HG03354 (cell line): Measurements from ENCODE around the gene RECK.
"Not testable (repeated sequence)": the region's sequence is repeated elsewhere in the genome, so short reads cannot be mapped to it uniquely, and the experiment has no call there.

Source experiments
- ATAC-seq: cut with Tn5 transposase; IDR thresholded peaks from one replicate; pipeline ENCODE4 v1.9.1; 2021; ENCODE audit warnings: mild to moderate bottlenecking; ENCODE audit not compliant: unreplicated experiment, poor library complexity, severe bottlenecking

RECK gene

DNA sequence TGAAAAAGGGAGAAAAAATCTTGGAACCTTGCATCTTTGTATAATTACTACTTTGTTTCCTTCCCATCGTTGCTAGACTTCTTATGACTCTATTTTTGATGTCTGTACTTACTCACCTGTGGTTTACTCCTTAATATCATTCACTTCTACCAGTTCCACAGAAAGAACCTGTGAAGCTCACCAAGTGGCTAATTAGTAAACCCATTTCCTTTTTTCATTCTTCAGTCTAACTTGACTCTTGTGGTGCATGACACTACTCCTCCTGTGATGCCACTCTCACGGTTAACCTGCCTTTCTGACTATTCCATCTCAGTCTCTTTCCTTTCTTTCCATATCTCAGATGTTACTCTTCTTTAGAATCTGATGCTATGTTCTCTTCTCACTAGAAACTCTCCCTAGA is 14.6 kb downstream of the RECK start:
- ATAC-seq, result peak; percentile 62

- no peak for ATAC-seq
Observed at GRCh38 chr9:36053971-36054370, 17.3 kb downstream of the RECK start.

GRCh38 chr9:36056896-36057295 is 20.2 kb downstream of the RECK start:
- ATAC-seq, result no peak

DNA sequence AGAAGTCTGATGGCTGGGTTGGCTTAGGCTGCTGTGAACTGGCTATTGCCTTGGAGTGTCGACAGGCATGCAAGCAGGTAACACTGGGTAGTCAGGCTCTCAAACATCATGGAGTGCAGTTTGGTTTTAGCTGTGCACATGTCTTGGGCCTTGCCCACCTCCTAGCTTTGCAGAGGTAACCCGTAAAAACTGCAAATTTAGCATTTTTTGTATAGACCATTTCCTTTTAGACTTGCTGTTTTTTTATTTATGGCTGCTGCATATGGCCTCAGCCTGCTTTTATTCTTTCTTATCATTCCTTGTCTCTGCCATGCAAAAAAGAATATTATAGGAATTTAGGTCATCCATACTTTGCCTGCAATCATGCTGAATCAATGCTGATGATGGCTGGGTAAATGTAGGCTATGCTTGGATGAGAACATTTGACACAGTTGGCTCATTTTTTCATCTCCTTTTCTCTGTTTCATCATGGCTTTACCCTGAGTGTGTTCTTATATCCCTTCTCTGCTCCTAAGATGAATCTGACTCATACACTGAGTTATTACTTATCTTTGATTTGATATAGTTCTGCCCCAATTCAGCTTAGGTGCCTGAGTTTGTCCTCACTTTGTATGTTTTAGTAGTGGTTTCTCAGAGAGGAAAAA is 27.2 kb downstream of the RECK start:
- ATAC-seq, result no peak

GRCh38 chr9:36064448-36065037 is 27.8 kb downstream of the RECK start:
- ATAC-seq, result no peak

GRCh38 chr9:36074055-36074454 is 37.3 kb downstream of the RECK start:
- ATAC-seq, result no peak

DNA sequence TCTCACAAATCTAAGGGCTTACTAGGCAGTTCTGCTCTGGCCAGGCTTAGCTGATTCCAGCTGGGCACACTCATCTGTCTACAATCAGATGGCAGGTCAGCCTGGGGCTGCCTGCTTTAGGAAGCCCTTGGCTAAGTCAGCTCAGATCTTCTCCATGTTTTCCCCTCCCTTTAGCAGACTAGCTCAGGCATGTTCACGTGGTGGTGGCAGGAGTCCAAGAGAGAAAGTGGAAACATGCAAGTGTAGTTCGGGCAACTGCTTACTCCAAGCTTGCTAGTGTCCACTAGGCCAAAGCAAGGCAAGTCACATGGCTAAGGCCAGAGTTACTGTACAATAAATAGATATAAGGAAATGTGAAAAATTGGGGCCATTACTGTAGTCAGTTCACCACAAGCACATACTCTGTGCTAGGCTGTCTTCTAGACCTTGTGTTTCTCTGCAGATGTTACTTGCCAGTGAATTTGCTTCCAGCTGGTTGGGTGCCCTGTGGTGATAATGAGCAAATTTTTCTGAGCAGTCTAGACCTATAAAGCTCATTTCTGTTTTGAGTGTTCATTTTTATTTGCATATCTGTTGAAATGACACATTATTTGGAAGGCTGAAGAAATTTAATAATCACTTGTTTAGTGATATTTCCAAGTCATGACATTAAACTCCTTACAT is 38.3 kb downstream of the RECK start:
- no peak for ATAC-seq

DNA sequence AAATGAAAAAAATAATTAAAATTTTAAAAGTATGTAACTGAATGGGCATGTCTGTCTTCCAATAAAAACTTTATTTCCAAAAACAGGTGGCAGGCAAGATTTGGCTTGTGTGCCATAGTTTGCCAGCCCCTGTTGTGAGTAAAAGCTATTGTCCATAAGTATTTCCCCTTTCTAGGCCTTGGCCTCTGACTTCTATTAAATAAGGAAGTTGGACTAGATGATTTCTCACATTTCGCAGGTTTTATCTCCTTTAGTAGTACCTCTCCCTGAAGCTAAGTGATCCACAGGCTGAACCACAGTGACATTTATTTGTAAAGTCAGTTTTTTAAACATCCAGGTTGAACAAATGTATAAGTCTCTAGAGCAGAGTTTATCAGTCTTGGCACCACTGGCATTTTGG is 41.3 kb downstream of the RECK start:
- no peak for ATAC-seq

DNA sequence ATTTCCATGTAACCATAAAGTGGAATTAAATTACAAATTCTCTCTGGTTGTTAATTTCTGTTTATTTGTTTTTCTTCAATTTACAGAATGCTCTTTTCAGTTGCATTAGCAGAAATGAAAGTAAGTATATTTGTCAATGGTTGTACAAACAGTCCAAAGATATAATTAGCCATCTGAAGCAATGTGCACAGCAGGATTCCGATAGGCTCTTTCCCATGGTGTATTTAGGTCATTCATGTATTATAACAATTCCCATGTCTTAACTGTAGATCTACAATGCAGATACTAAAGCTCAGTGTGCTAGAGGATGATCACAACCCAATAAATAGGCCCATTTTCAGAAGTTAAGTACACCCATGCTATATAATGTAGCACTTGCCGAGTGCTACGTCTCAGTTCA is 43.8 kb downstream of the RECK start:
- ATAC-seq, result no peak

DNA sequence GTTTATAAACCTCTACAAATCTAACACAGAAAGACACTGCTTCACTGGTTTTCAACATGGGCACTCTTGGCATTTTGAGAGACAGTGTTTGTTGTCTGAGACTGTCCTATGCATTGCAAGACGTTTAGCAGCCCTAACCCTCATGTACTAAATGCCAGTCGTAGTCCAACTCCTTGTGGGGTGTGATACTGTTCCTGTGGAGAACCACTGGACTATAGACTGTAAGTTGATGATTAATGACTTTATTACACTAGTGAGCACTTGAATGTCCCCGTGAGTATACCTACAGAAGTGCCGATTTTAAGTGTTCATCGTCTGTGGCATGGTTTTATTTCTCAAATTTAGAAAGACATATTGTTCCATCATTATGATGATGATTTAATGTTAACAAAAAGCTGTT is 46.2 kb downstream of the RECK start:
- ATAC-seq, result no peak

DNA sequence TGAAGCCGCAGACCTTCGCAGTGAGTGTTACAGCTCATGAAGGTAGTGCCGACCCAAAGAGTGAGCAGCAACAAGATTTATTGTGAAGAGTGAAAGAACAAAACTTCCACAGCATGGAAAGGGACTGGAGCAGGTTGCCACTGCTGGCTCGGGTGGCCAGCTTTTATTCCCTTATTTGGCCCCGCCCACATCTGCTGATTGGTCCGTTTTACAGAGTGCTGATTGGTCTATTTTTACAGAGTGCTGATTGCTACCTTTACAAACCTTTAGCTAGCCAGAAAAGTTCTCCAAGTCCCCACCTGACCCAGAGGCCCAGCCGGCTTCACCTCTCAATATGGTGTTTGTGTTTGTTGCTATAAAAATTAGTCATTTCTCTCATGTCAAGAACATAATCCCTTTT is 49.7 kb downstream of the RECK start:
- ATAC-seq, result no peak

DNA sequence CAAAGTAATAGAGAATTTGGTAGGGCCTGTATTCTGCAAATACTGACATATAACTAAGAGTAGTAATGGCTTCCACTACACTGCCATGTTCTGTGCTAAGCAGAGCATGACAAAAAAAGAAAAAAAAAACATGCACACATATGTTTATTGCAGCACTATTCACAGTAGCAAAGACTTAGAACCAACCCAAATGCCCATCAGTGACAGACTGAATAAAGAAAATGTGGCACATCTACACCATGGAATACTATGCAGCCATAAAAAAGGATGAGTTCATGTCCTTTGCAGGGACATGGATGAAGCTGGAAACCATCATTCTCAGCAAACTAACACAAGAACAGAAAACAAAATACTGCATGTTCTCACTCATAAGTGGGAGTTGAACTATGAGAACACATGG is 50.3 kb downstream of the RECK start:
- ATAC-seq, result not testable (repeated sequence)

GRCh38 chr9:36088020-36088419 is 51.3 kb downstream of the RECK start:
- ATAC-seq, result no peak

DNA sequence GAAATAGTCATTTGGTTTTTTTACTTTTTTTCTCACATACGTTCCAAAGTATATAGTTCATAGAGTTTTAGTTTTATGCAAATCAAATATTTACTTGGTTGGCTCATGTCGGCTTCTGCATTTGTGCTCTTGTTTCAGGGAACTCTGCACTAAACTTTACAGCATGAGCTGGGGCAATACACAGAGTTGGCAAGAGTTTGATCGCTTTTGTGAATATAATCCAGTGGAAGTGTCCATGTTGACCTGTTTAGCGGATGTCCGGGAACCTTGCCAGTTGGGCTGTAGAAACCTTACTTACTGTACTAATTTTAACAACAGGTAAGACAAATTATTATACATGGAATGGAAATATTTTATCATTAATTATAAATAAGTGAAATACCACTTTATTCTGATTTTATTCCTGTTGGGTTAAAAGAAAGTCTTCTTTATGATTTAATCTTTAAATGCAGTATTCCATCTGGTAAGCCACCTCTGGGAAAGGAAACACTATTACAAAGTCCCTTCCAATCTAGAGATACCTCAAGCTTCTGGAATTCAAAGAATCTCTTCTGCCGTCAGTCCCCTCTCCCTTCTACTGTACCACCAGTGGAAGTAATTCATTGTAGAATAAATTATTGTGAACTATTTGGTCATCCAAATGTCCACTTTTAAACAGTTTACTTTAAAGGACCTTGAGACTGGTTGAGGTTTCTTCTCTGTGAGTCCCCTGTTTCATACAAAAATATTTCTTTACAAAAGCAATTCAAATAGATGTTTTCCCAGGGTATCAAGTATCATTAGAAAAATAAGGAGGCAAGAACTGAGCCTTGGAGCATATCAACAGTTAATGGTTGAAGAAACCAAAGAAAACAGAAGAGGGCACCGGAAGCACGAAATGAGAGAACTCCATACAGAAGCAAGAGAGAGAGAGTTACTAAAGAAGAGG is 54.6 kb downstream of the RECK start:
- ATAC-seq, result no peak

DNA sequence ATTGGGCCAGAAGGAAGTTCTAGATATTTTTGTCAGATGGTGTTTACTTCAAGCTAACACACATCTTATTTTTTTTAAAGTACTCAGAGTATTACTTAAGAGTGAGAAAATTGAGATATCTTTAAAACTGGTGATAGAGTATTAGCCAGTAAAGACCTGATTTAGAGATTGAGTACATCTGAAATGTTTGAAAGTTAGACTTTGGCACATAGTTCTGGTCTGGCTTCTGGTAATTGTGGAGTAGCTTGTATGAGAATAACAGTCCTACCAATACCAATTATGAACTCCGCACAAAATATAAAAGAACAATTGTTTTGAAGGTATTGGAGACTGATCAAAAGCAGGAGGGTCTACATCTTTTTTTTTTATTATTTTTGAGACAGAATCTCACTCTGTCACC is 55.3 kb downstream of the RECK start:
- no peak for ATAC-seq

DNA sequence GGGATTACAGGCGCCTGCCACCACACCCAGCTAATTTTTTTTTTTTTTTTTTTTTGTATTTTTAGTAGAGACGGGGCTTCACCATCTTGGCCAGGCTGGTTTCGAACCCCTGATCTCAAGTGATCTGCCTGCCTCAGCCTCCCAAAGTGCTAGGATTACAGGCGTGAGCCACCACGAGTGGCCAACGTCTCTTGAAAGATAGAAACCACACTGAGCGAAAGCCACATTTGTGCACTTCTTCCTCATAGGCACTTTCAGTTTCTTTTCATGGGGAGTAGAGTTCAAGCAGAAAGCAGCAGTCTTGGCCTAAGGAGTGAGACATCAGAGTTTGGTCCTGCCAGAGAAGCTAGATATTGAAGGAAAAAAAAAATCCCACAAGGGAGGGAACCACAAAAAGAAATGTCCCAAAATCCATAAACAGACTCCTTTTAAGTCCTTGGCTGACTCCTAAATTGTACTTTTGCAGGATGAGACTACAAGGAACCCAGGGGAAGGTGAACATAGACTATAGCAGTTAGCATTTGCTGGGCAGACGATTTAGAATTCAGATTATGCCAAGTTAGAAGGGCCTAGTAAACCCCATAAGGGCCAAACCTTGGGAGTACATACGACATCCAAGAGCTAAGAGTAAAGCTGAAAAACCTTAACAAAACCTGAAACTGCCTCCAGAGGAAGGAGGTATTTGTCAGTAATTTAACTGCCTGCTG is 55.9 kb downstream of the RECK start:
- ATAC-seq, result peak; percentile 93

GRCh38 chr9:36093384-36093783 is 56.7 kb downstream of the RECK start:
- no peak for ATAC-seq

GRCh38 chr9:36099718-36100117 is 63.0 kb downstream of the RECK start:
- no peak for ATAC-seq

- ATAC-seq, result no peak
Observed at GRCh38 chr9:36100532-36100931, 63.8 kb downstream of the RECK start.
